GM19395 (cell line): ENCODE results near the gene LLGL2.
"Not testable (repeated sequence)": the region's sequence is repeated elsewhere in the genome, so short reads cannot be mapped to it uniquely, and the experiment has no call there.

Experiments used
- ATAC-seq: cut with Tn5 transposase; IDR thresholded peaks from one replicate; pipeline ENCODE4 v1.9.1; 2021; ENCODE audit warnings: mild to moderate bottlenecking, moderate library complexity; ENCODE audit not compliant: unreplicated experiment

LLGL2 gene

GRCh38 chr17:75568412-75569255 lies 43.1 kb downstream of the LLGL2 start:
- ATAC-seq: no peak

- ATAC-seq: no peak
Measured at GRCh38 chr17:75570034-75570676, 44.7 kb downstream of the LLGL2 start.

GRCh38 chr17:75570772-75571171 lies 45.3 kb downstream of the LLGL2 start:
- no peak for ATAC-seq

GRCh38 chr17:75571197-75571884 lies 45.8 kb downstream of the LLGL2 start:
- peak; percentile 67 for ATAC-seq

- ATAC-seq: no peak
Measured at GRCh38 chr17:75571885-75572215, 46.4 kb downstream of the LLGL2 start.

- ATAC-seq: no peak
Measured at GRCh38 chr17:75572713-75573539, 47.4 kb downstream of the LLGL2 start.

GRCh38 chr17:75573540-75573957 lies 48.1 kb downstream of the LLGL2 start:
- ATAC-seq: no peak

- no peak for ATAC-seq
Measured at GRCh38 chr17:75573994-75574393, 48.5 kb downstream of the LLGL2 start.

- ATAC-seq: no peak
Measured at GRCh38 chr17:75574404-75575036, 49.0 kb downstream of the LLGL2 start.

GRCh38 chr17:75575197-75575596 lies 49.7 kb downstream of the LLGL2 start:
- no peak for ATAC-seq

- ATAC-seq: no peak
Measured at GRCh38 chr17:75575728-75576127, 50.2 kb downstream of the LLGL2 start.

- no peak for ATAC-seq
Measured at GRCh38 chr17:75576661-75577060, 51.2 kb downstream of the LLGL2 start.

- ATAC-seq: not testable (repeated sequence)
Measured at GRCh38 chr17:75581121-75581725, 55.7 kb downstream of the LLGL2 start.

GRCh38 chr17:75583197-75583596 lies 57.7 kb downstream of the LLGL2 start:
- ATAC-seq: not testable (repeated sequence)

- no peak for ATAC-seq
Measured at GRCh38 chr17:75584849-75585175, 59.3 kb downstream of the LLGL2 start.

GRCh38 chr17:75587675-75588595 lies 62.4 kb downstream of the LLGL2 start, which contains the start of gene MYO15B:
MYO15B (plus strand) TSS chr17:75587800; CDS start chr17:75588058, 258 bp downstream.
- no peak for ATAC-seq

- ATAC-seq: no peak
Measured at GRCh38 chr17:75588596-75589011, 63.1 kb downstream of the LLGL2 start.

- no peak for ATAC-seq
Measured at GRCh38 chr17:75589012-75589918, 63.8 kb downstream of the LLGL2 start.
